Heart left ventricle (tissue), 16 donors: Measurements from ENCODE around the gene LHFPL3. TPM values are rescaled to one million over a fixed set of nuclear protein-coding genes. Genes with fewer than 3 reads are reported as not detected.

Experiments
- ATAC-seq, 4 donors: fragments of 200-7000 bp; cut with Tn5 transposase; one replicate each; pipeline ENCODE4 v1.9.1; 2020 to 2022; ENCODE audit warnings: moderate library complexity in 4 of 4, mild to moderate bottlenecking in 3 of 4, moderate number of reproducible peaks in 1 of 4
- DNase-seq, 5 donors: peaks; one replicate each; pipeline ENCODE4 v3.0.0-alpha.2; 2020
- H3K27ac ChIP-seq, 12 donors: fragments of 200-600 bp; sonication (generic) in 4 of 12; one replicate each; pipeline versions ENCODE4 v1.5.0 to v1.8.0; 2016 to 2022; ENCODE audit warnings: mild to moderate bottlenecking in 2 of 12
- H3K27me3 ChIP-seq, 9 donors: fragments of 200-600 bp; sonication (generic) in 2 of 9; one replicate each; pipeline versions ENCODE4 v1.5.1 to v1.8.0; 2016 to 2022; ENCODE audit warnings: mild to moderate bottlenecking in 3 of 9
- H3K36me3 ChIP-seq, 9 donors: fragments of 200-600 bp; sonication (generic) in 2 of 9; one replicate each; pipeline versions ENCODE4 v1.5.0 to v1.8.0; 2018 to 2022; ENCODE audit warnings: mild to moderate bottlenecking in 2 of 9
- H3K4me1 ChIP-seq, 12 donors: fragments of 200-600 bp; sonication (generic) in 4 of 12; one replicate each; pipeline versions ENCODE4 v1.5.0 to v1.8.0; 2016 to 2022; ENCODE audit warnings: mild to moderate bottlenecking in 3 of 12
- H3K4me3 ChIP-seq, 12 donors: fragments of 200-600 bp; sonication (generic) in 4 of 12; one replicate each; pipeline versions ENCODE4 v1.5.0 to v1.8.0; 2017 to 2022; ENCODE audit warnings: mild to moderate bottlenecking in 9 of 12, moderate library complexity in 4 of 12
- H3K9me3 ChIP-seq, 12 donors: fragments of 200-600 bp; sonication (generic) in 4 of 12; one replicate each; pipeline versions ENCODE4 v1.5.0 to v1.8.0; 2016 to 2022; ENCODE audit warnings: mild to moderate bottlenecking in 1 of 12
- POLR2A ChIP-seq, 2 donors: fragments of 450-650 bp; IDR thresholded peaks; one replicate each; pipeline ENCODE4 v1.6.1; 2017; ENCODE audit warnings: antibody characterized with exemption in 2 of 2, mild to moderate bottlenecking in 2 of 2, moderate library complexity in 2 of 2
- WGBS, 4 donors: extraction: QIAGEN DNeasy Blood & Tissue Kit in 2 of 4; methylation state at CpG; one replicate each; pipeline versions ENCODE4 v1.1.5 to v1.1.7; 2013 to 2018; 5-methylcytosine and 5-hydroxymethylcytosine counted together
- intact Hi-C, 10 donors: fragments of 100-400 bp; cut with DNase I; formaldehyde crosslinking; loops; one replicate each; pipeline versions ENCODE4 v1.11.1 to v1.14.2; 2022
- polyA plus RNA-seq, 2 donors: library from polyadenylated mRNA; stranded (reverse); fragments of 200-250 nt; gene quantifications; one replicate each; pipeline ENCODE4 v1.2.3, GENCODE V29; 2013
- total RNA-seq, 9 donors: library from RNA; depleted of rRNA in 2 of 9; stranded (reverse); fragments of >200 nt in 2 of 9; fragmentation: NEBNext Ultra II Directional in 3 of 9; extraction: Animal tissue kit (Norgen Biotek cat#: 25700) in 3 of 9; gene quantifications; one replicate each; pipeline versions ENCODE4 v1.1.0 to v1.2.4, GENCODE V29; 2016 to 2023
- TF ChIP-seq, protein P1 (sequence below), 12 donors: fragments of 200-600 bp; sonication (generic) in 4 of 12; IDR thresholded peaks; one replicate each; pipeline versions ENCODE4 v1.5.0 to v1.8.0; 2018 to 2022; ENCODE audit warnings: antibody characterized with exemption in 12 of 12, mild to moderate bottlenecking in 5 of 12
- donor health status: ischemic (EF 13 %, LVEDD 7.1; RV severe dilation, severe dysfunction).
- donor health status: healthy with polysubstance abuse.
- donor health status: DM: no; HTN: yes; CAD: no.
- donor health status: DM: no; HTN: no; CAD: no.
- donor health status: ischemic (EF 25% LVEDD 6.9; RV normal size, moderate dysfunction).
- donor health status: ischemic (EF 25% LVEDD 5.7; RV mildly dilated, moderate dysfunction).
- donor health status: healthy.
- donor health status: DM: yes; HTN: yes; CAD: no.
- donor health status: ischemic (EF 35%, LVEDD 5.7; RV mildly dilated, moderate dysfunction).
- donor health status: nonischemic (EF 11% LVEDD 7.7; RV severe dilation, severe dysfunction).
- donor health status: DM: yes; HTN: yes; CAD: no.
- donor health status: PGD.
- donor health status: ischemic (EF 29% LVEDD 5.4; RV normal size, mild dysfunction).
- donor health status: nonischemic (EF 23%, LVEDD 6.1; RV moderate dilation, normal function).

The LHFPL3 gene
- total and polyA plus RNA-seq, 11 donors = not detected

- Histone ChIP-seq H3K27ac (no peak overlapping the region), H3K9me3 (no peaks in the 10 kb centered on the region), H3K4me1 (no peaks in the 10 kb centered on the region), H3K27me3 (no peaks in the 10 kb centered on the region), H3K36me3 (no peaks in the 10 kb centered on the region), H3K4me3 (no peak overlapping the region)
- no peak for TF ChIP-seq POLR2A (IDR thresholded peaks at IDR 0.05)
- TF ChIP-seq, protein P1, sequence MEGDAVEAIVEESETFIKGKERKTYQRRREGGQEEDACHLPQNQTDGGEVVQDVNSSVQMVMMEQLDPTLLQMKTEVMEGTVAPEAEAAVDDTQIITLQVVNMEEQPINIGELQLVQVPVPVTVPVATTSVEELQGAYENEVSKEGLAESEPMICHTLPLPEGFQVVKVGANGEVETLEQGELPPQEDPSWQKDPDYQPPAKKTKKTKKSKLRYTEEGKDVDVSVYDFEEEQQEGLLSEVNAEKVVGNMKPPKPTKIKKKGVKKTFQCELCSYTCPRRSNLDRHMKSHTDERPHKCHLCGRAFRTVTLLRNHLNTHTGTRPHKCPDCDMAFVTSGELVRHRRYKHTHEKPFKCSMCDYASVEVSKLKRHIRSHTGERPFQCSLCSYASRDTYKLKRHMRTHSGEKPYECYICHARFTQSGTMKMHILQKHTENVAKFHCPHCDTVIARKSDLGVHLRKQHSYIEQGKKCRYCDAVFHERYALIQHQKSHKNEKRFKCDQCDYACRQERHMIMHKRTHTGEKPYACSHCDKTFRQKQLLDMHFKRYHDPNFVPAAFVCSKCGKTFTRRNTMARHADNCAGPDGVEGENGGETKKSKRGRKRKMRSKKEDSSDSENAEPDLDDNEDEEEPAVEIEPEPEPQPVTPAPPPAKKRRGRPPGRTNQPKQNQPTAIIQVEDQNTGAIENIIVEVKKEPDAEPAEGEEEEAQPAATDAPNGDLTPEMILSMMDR (IDR thresholded peaks at IDR 0.05) = no peak
- DNase-seq (no peak), ATAC-seq (no peak)
- WGBS, 4 donors = 69 to 77% (median 75%) methylated on average over 2 of the region's 2 CpGs
- intact Hi-C loops = loop anchor here in 1 of 10 donors (10.0 kb wide), 1 partner anchor 1334 kb away; no protein-coding TSS in a partner anchor
These were observed 580.2 kb downstream of the LHFPL3 start for GRCh38 chr7:104908636-104909035.

DNA sequence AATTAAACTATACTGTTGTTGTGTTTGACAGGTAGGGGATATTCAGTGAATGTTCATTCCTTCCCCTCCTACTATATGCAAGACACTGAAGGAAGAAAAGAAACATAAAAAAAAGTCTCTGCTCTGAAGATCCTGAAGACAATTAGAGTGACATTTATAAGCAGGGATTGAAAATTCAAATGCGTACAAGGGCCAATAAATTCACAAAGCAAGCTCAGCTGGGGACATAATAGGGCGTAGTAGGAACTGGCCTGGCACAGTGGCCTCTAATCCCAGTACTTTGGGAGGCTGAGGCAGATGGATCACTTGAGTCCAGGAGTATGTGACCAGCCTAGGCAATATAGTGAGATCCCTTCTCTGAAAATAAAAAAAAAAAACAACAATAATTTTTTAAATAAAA lies 580.7 kb downstream of the LHFPL3 start:
- DNase-seq (no peak), ATAC-seq (no peak)
- 96 to 98% (median 96%) methylated on average over 2 of the region's 2 CpGs for WGBS, 4 donors
- TF ChIP-seq POLR2A (IDR thresholded peaks at IDR 0.05) = no peak
- TF ChIP-seq, protein P1 (IDR thresholded peaks at IDR 0.05) = no peak
- intact Hi-C loops = loop anchor here in 1 of 10 donors (10.0 kb wide), 1 partner anchor 1334 kb away; no protein-coding TSS in a partner anchor
- Histone ChIP-seq H3K27me3 (no peaks in the 10 kb centered on the region), H3K36me3 (no peaks in the 10 kb centered on the region), H3K9me3 (no peaks in the 10 kb centered on the region), H3K4me3 (no peak overlapping the region), H3K27ac (no peak overlapping the region), H3K4me1 (no peaks in the 10 kb centered on the region)

DNA sequence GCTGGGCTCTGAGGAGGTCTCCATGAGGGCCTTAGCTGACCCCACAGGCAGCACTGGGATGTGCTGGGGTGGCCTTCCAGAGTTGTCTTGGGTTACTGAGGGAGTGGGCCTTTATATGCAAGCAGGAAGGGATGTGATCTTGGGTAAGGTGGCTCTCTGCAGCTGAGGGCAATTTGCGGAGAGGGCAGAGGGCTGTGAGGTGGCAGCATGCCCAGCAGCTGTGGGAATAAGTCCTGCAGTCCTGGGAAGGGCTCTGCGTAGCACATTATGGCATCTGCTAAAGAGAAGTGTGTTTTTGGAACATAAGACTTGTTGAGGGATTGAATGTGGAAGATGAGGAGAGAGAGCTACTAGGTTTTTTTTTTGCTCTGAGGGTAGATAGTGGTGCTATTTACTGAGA lies 586.0 kb downstream of the LHFPL3 start:
- intact Hi-C loops = loop anchor here in 1 of 10 donors (10.0 kb wide), 1 partner anchor 270 kb away; no protein-coding TSS in a partner anchor

GRCh38 chr7:104921596-104921995 lies 593.2 kb downstream of the LHFPL3 start:
- WGBS, 4 donors = 93 to 96% (median 95%) methylated on average over 2 of the region's 2 CpGs
- no peaks in the 10 kb centered on the region for H3K27me3 ChIP-seq
- no peaks in the 10 kb centered on the region for H3K36me3 ChIP-seq
- H3K4me3 ChIP-seq = no peak overlapping the region
- TF ChIP-seq, protein P1 (IDR thresholded peaks at IDR 0.05) = no peak
- no peak for TF ChIP-seq POLR2A (IDR thresholded peaks at IDR 0.05)
- no peak for DNase-seq
- no peak for ATAC-seq
- H3K9me3 ChIP-seq = no peaks in the 10 kb centered on the region
- H3K27ac ChIP-seq = peak overlapping the region in 3 of 12 donors; percentile 26 to 72 (median 64)
- intact Hi-C loops = loop anchor here in 5 of 10 donors (5.0 to 10.0 kb wide), 6 partner anchors 53 to 563 kb away; no protein-coding TSS in a partner anchor
- H3K4me1 ChIP-seq = peaks cover 0 to 21% (median 9%) of the 10 kb centered on the region in 12 donors

More for the DNA sequence above, 586.0 kb downstream of the LHFPL3 start:
- no peak for DNase-seq
- Histone ChIP-seq H3K9me3 (no peaks in the 10 kb centered on the region), H3K27me3 (no peaks in the 10 kb centered on the region), H3K4me3 (no peak overlapping the region), H3K4me1 (peaks cover 0 to 2% (median 0%) of the 10 kb centered on the region in 12 donors), H3K27ac (no peak overlapping the region), H3K36me3 (no peaks in the 10 kb centered on the region)
- 77 to 84% (median 80%) methylated on average over 2 of the region's 2 CpGs for WGBS, 4 donors
- TF ChIP-seq, protein P1 (IDR thresholded peaks at IDR 0.05) = no peak
- no peak for TF ChIP-seq POLR2A (IDR thresholded peaks at IDR 0.05)
- ATAC-seq = no peak
